Brain microvascular endothelial cell (primary cell): ENCODE results near the gene GJD3.

ENCODE experiments used
- DNase-seq: peaks from one replicate; pipeline ENCODE4 v3.0.0-alpha.2; 2020
- H3K27ac ChIP-seq: fragments of 250-450 bp; sonication (Bioruptor Pico); 2 replicates; pipeline ENCODE4 v1.5.1; 2020; ENCODE audit warnings: mild to moderate bottlenecking, moderate library complexity
- H3K27me3 ChIP-seq: fragments of 250-450 bp; sonication (Bioruptor Pico); replicated peaks from 2 replicates; pipeline ENCODE4 v1.5.1; 2020; ENCODE audit warnings: mild to moderate bottlenecking
- H3K36me3 ChIP-seq: fragments of 250-450 bp; sonication (Bioruptor Pico); replicated peaks from 2 replicates; pipeline ENCODE4 v1.5.1; 2020; ENCODE audit warnings: mild to moderate bottlenecking
- H3K4me3 ChIP-seq: 2 replicates; pipeline ENCODE4 v1.5.1; 2011; ENCODE audit warnings: low read depth, mild to moderate bottlenecking, control low read depth, low read length, moderate library complexity
- CTCF ChIP-seq: IDR thresholded peaks from 2 replicates; pipeline ENCODE4 v1.5.1; 2011; ENCODE audit warnings: low read depth, mild to moderate bottlenecking, moderate library complexity, low read length, control low read depth, inconsistent platforms; ENCODE audit errors: missing control alignments
- in situ Hi-C: cut with HindIII; loops from 2 replicates; pipeline ENCODE4 v1.10.0; 2017; ENCODE audit warnings: low sequenced_read_pairs, low pct_ligation_motif_present

The GJD3 gene

GRCh38 chr17:40315678-40316570 lies 48.6 kb downstream of the GJD3 start:
- Histone ChIP-seq H3K4me3 (peak overlapping the region; percentile 9), H3K27me3 (no peaks in the 10 kb centered on the region), H3K36me3 (no peaks in the 10 kb centered on the region), H3K27ac (no peak overlapping the region)
- DNase-seq: no peak
- in situ Hi-C loops: loop anchor here (25.0 kb wide), 1 partner anchor 221 kb away; no protein-coding TSS in a partner anchor
- TF ChIP-seq CTCF: no peak

- TF ChIP-seq CTCF: no peak
- no peak overlapping the region for H3K4me3 ChIP-seq
- no peak overlapping the region for H3K27ac ChIP-seq
- no peak for DNase-seq
- in situ Hi-C loops: loop anchor here (25.0 kb wide), 1 partner anchor 222 kb away; no protein-coding TSS in a partner anchor
- H3K36me3 ChIP-seq: no peaks in the 10 kb centered on the region
- no peaks in the 10 kb centered on the region for H3K27me3 ChIP-seq
These were observed 49.3 kb downstream of the GJD3 start for GRCh38 chr17:40315206-40315605.

GRCh38 chr17:40314584-40314956 lies 50.0 kb downstream of the GJD3 start:
- in situ Hi-C loops: loop anchor here (25.0 kb wide), 1 partner anchor 223 kb away; no protein-coding TSS in a partner anchor
- no peak overlapping the region for H3K4me3 ChIP-seq
- H3K36me3 ChIP-seq: no peaks in the 10 kb centered on the region
- no peak overlapping the region for H3K27ac ChIP-seq
- peak; percentile 82 for DNase-seq
- TF ChIP-seq CTCF: no peak
- H3K27me3 ChIP-seq: no peaks in the 10 kb centered on the region

- TF ChIP-seq CTCF: no peak
- DNase-seq: no peak
- in situ Hi-C loops: loop anchor here (25.0 kb wide), 1 partner anchor 223 kb away; no protein-coding TSS in a partner anchor
- Histone ChIP-seq H3K27ac (no peak overlapping the region), H3K4me3 (no peak overlapping the region), H3K36me3 (no peaks in the 10 kb centered on the region), H3K27me3 (no peaks in the 10 kb centered on the region)
These were observed 50.6 kb downstream of the GJD3 start for GRCh38 chr17:40313668-40314583.
